ENCODE measurements around the gene SVEP1.
"Not testable (repeated sequence)": the region's sequence is repeated elsewhere in the genome, so short reads cannot be mapped to it uniquely, and the experiment has no call there.

The SVEP1 gene

GRCh38 chr9:110575945-110576344, 3.6 kb downstream of the SVEP1 start:
- DNase-seq: no peak

- no peak for DNase-seq
Measured at GRCh38 chr9:110575169-110575568, 4.4 kb downstream of the SVEP1 start.

GRCh38 chr9:110573305-110573704, 6.2 kb downstream of the SVEP1 start:
- DNase-seq: no peak

GRCh38 chr9:110571801-110572483, 7.6 kb downstream of the SVEP1 start:
- no peak for DNase-seq

GRCh38 chr9:110566156-110566555, 13.4 kb downstream of the SVEP1 start:
- no peak for DNase-seq

GRCh38 chr9:110561826-110562225, 17.7 kb downstream of the SVEP1 start:
- no peak for DNase-seq

GRCh38 chr9:110559869-110560268, 19.7 kb downstream of the SVEP1 start:
- no peak for DNase-seq

GRCh38 chr9:110555551-110556331, 23.8 kb downstream of the SVEP1 start:
- DNase-seq: no peak

GRCh38 chr9:110546411-110546871, 33.1 kb downstream of the SVEP1 start:
- DNase-seq: no peak

GRCh38 chr9:110545705-110546104, 33.8 kb downstream of the SVEP1 start:
- DNase-seq: no peak

- DNase-seq: no peak
Measured at GRCh38 chr9:110543631-110544051, 35.9 kb downstream of the SVEP1 start.

- no peak for DNase-seq
Measured at GRCh38 chr9:110541950-110542349, 37.6 kb downstream of the SVEP1 start.

- no peak for DNase-seq
Measured at GRCh38 chr9:110538647-110539041, 40.9 kb downstream of the SVEP1 start.

GRCh38 chr9:110537841-110538646, 41.5 kb downstream of the SVEP1 start:
- DNase-seq: no peak

- DNase-seq: no peak
Measured at GRCh38 chr9:110536822-110537221, 42.7 kb downstream of the SVEP1 start.

GRCh38 chr9:110534162-110534561, 45.4 kb downstream of the SVEP1 start:
- not testable (repeated sequence) for DNase-seq

- DNase-seq: no peak
Measured at GRCh38 chr9:110532908-110533665, 46.5 kb downstream of the SVEP1 start.

- no peak for DNase-seq
Measured at GRCh38 chr9:110531776-110532175, 47.8 kb downstream of the SVEP1 start.

- not testable (repeated sequence) for DNase-seq
Measured at GRCh38 chr9:110531241-110531640, 48.3 kb downstream of the SVEP1 start.

GRCh38 chr9:110528645-110529044, 50.9 kb downstream of the SVEP1 start:
- no peak for DNase-seq

- no peak for DNase-seq
Measured at GRCh38 chr9:110526426-110526825, 53.1 kb downstream of the SVEP1 start.

- no peak for DNase-seq
Measured at GRCh38 chr9:110521206-110521605, 58.3 kb downstream of the SVEP1 start.
